ENCODE results near the gene MEAK7.

DNA sequence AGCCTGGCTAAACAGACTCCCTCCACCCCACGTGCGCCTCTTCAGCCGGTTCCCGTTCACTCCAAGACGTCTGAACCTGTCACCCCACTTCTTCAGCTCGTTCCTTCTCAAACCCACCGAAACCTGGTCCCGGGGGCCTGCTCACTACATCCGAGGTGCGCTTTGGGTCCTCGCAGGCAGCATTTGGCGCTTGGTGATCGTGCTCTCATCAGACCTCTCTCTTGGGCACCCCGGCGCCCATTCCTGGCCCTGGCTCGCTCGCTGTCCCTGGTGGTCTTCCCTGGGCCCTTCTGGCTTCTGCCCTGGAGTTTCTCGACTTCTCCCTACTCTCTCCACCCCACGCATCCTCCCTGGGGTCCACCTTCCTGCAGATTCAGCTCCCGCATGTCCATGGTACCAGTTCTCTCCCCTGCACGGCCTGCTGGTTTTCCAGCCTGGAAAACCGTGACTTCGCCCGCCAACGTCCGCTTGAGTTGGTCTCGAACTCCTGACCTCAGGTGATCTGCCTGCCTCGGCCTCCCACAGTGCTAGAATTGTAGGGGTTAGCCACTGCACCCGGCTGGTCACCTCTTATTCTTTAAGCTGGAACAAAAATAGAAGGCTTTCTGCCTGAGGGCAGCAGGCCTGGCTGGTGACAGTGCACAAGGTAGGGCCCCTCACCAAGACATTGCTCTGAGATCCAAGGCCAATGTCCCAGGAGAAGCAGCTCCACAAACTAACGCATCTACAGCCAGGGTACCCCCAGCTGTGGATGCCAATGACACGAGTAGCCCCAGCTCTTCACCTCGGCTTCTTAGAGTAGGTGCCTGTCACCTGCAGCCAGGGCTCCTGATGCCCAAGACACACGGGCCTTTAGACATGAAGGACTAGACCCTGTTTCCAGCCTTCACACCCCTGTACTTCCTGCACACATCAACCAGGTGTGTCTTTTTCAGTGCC, 1.1 kb upstream of the MEAK7 start:
- TF ChIP-seq POLR2AphosphoS5 (IDR thresholded peaks at IDR 0.05; ENCODE audit: low read depth, low read length): no peak
- TF ChIP-seq SIN3A (IDR thresholded peaks at IDR 0.05; ENCODE audit: borderline replicate concordance, insufficient read depth, low read length): no peak
- TF ChIP-seq, protein P1, sequence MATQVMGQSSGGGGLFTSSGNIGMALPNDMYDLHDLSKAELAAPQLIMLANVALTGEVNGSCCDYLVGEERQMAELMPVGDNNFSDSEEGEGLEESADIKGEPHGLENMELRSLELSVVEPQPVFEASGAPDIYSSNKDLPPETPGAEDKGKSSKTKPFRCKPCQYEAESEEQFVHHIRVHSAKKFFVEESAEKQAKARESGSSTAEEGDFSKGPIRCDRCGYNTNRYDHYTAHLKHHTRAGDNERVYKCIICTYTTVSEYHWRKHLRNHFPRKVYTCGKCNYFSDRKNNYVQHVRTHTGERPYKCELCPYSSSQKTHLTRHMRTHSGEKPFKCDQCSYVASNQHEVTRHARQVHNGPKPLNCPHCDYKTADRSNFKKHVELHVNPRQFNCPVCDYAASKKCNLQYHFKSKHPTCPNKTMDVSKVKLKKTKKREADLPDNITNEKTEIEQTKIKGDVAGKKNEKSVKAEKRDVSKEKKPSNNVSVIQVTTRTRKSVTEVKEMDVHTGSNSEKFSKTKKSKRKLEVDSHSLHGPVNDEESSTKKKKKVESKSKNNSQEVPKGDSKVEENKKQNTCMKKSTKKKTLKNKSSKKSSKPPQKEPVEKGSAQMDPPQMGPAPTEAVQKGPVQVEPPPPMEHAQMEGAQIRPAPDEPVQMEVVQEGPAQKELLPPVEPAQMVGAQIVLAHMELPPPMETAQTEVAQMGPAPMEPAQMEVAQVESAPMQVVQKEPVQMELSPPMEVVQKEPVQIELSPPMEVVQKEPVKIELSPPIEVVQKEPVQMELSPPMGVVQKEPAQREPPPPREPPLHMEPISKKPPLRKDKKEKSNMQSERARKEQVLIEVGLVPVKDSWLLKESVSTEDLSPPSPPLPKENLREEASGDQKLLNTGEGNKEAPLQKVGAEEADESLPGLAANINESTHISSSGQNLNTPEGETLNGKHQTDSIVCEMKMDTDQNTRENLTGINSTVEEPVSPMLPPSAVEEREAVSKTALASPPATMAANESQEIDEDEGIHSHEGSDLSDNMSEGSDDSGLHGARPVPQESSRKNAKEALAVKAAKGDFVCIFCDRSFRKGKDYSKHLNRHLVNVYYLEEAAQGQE (IDR thresholded peaks at IDR 0.05; ENCODE audit: insufficient read depth in 1 of 2, low read depth in 2 of 2, low read length in 2 of 2): no peak
- TF ChIP-seq TAF1 (IDR thresholded peaks at IDR 0.05; ENCODE audit: borderline replicate concordance, insufficient read depth, low read length): no peak

Data from PFSK-1 (cell line).